Umbilical cord (tissue), 2 donors: ENCODE measurements around the gene BANK1. TPM values are rescaled to one million over a fixed set of nuclear protein-coding genes. Genes with fewer than 3 reads are reported as not detected.

Experiments used
- DNase-seq: peaks from one replicate; pipeline ENCODE4 v3.0.0-alpha.2; 2015; ENCODE audit warnings: low spot score
- total RNA-seq: library from RNA; depleted of rRNA; stranded (reverse); fragments of >200 nt; gene quantifications from one replicate; pipeline ENCODE4 v1.2.3, GENCODE V29; 2014; ENCODE audit warnings: low replicate concordance; ENCODE audit not compliant: insufficient read depth

The BANK1 gene
- total RNA-seq, 1 donor from 2014 or later = 15.9 TPM

DNA sequence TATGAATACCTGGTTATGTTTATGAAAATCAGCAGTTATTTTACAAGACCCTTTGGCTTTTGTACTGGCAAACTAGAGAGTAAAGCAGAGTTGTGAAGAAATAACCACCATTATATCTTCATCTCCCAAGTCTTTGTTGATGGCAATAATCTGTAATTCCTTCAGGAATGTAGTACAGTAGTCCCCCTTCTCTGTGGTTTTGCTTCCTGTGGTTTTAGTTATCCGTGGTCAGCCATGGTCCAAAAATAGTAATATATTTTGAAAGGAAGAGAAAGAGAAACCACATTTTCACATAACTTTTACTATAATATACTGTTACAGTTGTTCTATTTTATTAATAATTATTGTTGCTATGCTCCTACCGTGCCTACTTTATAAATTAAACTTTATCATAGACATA is 27.8 kb downstream of the BANK1 start:
- no peak for DNase-seq

DNA sequence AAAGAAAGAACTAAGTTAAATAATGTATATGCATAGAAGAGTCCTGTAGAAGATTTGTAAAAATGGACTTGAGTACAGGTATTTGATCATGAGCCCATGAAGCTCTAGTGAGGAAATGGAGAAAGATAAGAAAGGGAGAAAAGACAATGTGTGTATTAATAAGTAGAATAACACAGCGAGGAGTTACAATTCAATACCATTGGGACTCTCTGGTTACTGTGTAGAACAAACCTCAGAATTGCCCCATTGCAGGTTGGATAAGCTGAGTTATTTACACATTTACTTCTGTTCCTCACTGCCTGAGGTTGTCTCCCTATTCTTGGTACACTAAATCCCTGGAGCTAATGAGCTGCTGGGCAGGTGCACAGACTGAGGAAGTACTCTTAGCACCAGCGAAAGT is 33.3 kb downstream of the BANK1 start:
- DNase-seq = no peak

DNA sequence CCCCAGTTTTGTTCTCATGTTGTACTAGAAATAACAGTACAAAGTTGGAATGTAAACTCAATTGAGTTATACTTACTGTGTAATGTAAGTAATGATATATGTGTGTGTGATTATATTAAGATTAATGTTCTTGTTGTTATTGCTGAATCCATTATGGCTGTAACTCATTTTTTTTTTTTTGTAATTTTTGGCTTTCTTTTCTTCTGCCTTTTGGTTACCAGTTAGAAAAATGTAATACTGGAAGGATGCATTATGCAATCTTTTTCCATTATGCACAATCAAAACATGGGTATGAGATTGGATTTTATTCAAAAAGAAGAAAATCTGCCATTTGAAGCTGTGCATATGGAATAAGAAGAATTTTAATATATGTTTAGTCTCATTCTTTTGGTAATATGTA is 34.0 kb downstream of the BANK1 start:
- DNase-seq = no peak

DNA sequence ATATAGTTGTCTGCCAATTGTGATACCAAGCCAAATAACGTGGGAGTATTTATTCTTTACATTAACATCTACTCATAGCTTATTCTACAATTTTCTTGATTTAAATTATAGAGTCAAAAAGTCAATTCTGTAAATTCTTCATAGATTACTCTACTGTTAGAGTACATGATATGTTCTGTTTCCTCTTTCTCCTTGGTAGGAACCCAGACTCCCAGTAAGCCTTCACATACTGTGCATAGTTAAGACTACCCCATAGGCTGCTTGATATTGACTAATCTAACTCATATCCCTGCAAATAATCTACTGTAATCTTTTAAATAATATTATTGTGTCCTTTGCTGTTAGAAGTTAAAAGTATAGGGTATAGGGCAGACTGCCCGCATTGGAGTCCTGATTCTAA is 35.4 kb downstream of the BANK1 start:
- DNase-seq = no peak

DNA sequence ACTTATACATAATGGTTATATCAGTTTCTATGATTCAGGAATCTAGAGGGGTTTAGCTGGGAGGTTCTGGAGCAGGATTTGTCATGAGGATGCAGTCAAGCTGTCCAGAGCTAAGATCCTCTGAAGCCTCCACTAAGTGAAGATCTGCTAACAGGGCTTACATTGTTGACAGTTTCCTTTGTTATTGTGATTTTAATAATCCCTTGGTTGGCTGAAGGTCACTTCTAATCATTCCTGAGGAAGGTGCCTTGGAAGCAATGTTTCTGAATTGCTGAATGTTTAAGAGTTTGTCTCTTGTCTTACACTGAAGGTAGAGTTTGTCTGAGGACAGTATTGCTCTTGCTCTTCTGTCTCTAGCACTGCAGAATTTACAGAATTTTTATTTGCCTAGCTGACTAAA is 41.3 kb downstream of the BANK1 start:
- DNase-seq = no peak

DNA sequence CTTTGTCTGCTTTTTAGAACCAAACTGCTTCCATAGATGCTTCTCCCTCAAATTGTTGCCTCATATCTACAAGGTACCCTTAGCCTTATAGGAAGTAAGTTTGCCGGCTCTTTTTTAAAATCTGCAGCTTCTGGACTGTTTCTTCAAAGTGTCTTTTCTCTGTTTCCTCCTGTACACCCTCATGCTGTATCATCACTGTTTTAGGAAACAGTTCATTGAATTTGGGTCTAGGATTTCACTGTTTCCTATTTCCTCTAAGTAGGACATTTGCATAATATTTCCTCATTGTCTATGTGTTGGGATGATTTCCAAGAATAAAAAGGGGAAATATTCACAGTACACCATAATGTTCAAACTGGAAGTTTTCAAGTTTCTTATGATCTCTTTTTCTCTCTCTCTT is 43.0 kb downstream of the BANK1 start:
- no peak for DNase-seq

DNA sequence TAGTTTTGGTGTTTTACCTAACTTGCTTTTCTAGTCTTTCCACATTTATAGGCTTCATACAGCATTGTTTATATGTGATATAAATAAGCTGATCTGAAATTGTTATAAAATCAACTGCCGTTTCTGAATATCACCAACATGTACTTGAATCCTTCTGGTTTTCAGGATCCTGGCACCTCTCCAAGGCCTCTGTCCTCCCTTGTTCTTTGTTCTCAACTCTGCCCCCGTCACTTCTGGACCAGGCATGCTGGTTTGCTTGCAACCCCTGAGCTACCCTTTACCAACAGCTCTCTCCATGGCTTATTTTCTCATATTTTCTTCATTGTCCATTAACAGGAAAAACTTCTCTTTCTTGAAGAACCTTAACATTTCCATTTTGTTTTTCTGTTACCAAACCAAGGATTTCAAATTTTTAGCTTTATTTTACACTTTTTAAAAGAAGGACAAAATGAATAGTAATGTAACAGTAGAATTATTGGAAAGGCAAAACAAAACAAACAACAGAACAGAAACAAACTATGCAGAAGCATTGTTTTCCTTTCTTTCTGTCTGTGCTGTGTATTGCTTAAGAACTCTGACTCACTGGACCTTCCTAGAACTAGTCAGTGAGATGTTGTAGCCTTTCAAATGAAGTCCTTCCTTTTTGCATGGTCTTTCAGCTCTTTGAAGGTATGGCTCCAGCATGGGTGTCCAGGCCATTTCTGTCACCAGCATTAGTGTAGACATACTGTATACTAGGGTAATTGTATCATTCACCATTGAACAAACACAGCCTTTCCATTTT is 44.8 kb downstream of the BANK1 start:
- DNase-seq = no peak

DNA sequence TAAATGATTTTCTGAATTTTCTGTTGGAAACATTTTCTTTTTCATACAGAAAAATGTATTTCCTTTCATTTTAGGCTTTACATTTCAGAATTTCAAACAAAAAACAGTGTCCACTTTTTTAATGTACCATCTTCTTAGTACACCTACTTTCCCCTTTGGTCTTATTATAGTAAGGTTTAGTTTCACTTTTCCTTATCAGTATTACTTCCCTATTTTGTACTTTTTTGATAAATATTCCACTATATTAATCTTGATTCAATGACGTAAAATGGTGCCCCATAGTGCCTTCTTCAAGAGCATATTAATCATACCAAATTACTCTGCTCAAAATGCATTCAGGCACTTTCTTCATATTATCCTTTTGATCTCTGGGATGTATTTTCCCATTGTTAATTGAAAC is 52.5 kb downstream of the BANK1 start:
- no peak for DNase-seq

DNA sequence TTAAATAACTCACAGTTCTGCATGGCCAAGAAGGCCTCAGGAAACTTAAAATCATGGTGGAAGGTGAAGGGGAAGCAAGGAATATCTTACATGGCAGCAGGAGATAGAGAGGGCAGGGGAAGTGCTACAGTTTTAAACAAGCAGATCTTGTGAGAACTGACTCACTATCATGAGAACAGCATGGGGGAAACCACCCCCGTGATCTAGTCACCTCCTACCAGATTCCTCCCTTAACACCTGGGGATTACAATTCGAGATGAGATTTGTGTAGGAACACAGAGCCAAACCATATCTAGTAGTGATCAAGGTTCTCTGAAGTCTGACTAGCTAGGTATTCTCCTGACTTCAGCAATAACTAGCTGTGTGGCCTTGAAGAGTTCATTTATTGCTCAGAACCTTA is 56.0 kb downstream of the BANK1 start:
- no peak for DNase-seq

DNA sequence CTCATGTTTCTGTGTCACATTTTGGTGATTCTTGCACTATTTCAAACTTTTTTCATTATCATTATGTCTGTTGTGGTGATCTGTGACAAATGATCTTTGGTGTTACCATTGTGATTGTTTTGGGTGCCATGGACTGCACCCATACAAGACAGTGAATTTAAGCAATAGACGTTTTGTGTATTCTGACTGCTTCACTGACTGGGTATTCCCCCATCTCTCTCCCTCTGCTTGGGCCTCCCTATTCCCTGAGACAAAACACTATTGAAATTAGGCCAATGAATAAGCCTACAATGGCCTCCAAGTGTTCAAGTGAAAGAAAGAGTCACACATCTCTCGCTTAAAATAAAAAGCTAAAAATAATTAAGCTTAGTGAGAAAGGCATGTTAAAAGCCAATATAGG is 60.2 kb downstream of the BANK1 start:
- no peak for DNase-seq

DNA sequence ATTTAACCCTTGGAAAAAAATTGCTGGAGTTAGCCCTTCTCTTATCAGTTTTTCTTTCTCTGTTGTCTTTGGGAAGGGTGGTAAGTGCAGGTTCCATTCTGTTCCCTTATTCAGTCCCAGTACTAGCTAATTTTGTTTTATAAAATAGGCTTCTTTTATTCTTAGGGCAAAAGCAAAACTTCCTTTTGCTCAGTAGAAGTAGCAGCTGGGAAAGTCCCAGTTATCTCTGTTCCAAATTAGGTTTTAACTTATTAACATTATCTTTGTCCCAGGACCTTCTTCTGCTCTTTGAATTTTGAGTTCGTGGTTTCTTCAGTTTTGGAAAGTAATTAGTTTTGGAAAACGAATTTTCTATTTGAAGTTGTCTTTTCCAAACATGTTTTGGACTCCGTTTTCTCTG is 61.1 kb downstream of the BANK1 start:
- DNase-seq = no peak

DNA sequence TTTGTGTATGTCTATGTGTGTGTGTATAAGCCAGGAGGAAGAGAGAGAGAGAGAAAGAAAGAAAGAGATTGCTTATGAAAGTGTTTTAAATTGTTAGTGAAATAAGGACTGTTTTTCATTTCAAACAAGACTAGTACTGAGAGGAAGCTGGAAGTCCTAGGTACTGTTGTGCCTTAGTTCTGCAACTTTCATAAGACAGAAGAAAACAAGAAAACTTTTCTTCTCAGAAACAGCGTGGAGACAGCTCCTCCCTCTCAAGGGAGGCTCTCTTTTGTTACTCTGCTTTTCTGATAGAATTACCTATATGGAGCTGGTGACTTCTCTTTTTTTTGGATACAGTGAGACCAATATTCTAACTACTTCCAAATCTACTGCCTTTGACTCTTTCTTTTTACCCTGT is 62.5 kb downstream of the BANK1 start:
- DNase-seq = no peak

DNA sequence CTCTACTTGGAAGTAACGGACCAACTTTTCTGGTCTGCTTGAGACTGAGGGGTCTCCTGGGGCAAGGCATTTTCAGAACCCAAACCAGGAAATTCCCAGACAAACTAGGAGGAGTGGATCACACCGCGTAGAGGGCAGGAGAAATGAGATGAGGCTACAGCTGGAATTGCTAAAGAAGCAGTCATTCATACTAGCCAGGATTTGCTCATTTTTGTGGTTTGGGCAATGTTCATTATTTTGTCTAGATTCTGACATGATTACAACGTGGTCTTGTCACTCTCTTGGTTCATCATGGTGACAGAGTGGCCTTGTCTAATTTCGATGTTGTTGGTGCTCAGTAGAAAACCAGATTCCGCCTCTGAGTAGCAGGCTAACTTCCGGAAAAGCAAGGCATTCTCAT is 63.2 kb downstream of the BANK1 start:
- DNase-seq = no peak

DNA sequence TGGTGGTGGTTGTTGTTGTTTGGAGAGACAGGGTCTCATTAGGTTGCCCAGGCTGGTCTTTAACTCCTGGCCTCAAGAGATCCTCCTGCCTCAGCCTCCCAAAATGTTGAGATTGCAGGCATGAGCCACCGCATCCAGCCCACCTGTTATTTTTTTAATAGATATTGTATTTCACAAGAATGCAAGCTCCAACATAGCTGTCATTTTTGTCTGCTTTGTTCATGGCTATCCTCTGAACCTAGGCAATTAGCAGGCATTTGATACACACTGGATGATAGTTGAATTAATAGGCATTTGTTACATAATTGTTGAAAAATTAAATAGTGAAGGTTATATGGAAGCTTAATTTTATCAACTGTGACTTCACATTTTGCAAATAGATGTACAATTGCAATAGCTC is 64.7 kb downstream of the BANK1 start:
- DNase-seq = no peak

DNA sequence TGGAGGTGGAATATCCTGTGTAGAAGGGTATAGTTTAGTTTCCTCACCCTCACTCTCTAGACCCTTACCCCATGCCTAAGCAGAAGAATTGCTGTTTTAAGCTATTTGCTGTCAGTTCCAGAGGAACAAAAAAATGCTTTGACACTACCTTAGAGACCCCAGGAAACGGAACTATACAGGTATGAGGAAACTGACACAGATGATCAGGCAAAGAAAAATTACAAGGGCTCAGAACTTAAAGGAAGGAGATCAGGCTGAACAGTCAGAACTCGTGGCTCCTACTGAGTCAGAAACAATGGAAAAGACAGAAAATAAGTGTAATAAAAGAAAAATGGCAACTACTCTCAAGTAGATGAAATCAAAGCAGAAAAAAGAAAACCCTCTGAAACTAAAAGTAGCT is 65.6 kb downstream of the BANK1 start:
- DNase-seq = no peak

DNA sequence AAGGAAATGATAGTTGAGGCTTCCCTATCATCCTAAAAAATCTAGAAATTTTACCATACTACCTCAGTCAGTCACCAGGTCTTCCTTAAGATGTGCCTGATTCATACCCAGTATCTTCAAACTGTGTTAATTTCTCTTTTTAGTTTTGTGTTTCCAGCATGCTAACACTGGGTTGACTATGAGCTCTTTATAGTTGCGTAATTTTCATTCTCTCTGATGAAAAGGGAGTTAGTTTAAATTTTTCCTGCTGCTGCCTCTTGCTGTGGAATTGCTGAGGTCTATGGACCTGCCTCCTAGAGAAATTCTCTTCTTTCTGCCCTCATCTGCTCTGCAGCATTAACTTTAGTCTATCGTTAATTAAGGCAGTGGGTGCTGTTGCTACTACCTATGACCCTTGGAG is 66.6 kb downstream of the BANK1 start:
- no peak for DNase-seq

DNA sequence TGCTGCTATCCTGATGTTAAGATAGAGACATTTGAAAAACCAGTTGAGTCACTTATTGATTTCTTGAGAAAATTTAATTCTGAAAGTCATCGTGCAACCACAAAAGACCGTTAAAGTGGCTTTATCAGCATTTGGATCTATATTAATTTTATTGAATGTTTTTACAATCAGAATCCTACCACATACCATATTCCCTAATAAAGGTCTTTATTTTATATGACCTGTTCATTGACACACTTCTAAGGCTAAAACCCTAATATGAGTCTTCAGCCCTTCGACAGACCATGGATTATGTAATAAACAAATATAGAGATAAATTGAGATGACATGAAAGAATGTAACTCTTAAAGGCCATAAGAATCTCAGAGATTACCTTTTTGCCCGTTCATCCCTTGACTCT is 68.1 kb downstream of the BANK1 start:
- no peak for DNase-seq

DNA sequence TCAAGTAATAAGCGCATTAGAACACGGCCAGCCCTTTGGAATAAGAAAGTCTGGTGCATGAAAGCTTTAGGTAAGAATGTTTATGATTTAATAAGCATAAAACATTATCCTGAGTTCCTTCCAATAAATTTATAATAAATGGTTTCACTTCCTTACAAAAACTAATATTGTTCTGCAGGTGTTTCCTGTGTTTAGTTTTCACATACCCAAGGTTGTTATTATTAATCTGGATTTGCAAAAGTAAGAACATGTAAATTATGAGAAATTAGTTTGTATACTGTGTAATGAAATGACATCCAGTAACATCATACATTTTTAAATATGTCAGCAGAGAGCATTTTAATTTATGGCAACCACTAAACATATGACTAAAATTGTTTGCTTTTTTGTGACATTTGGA is 72.1 kb downstream of the BANK1 start:
- DNase-seq = no peak

DNA sequence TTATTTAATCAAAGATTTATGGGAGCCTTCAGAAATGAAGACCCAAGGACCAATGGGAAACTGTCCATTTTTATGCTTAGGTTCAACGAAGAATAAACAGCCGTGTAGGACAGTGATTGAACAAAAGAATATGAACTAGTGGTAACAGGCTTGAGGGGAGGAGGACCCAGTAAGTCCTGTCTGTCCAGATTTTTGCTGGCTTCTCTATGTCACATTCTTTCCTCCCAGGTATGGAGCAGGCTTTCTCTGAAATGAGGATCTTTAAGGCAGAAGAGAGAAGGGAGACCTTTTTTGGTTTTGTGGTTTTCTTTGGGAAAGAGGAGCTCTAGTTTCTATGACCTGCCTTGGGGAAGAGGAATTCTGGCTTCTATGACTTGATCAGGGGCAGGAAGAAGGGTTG is 74.1 kb downstream of the BANK1 start:
- no peak for DNase-seq

DNA sequence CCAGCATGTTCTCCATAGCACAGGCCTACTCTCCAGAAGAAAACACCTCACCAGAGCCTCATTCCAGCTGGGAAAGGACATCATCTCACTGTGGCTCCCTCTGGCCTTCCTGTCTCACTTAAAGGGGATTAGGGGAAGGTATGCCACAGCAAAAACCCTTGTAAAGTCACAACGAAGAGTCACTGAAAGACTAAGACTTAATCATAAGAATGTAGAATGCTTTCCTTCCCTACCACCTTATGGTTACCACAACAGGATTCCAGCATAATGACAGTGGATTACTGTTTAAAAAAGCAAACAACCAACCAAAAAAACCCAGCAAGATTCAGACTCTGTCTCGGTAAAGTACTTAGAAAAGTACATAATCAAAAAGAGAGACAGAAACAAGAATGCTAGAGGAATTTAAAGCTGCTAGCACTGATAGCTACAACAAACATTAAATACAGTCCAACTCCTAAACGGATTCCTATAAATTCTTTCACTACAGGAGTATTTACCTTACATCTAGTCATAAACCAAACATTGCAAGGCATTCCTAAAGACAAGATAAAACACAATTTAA is 75.1 kb downstream of the BANK1 start:
- no peak for DNase-seq

DNA sequence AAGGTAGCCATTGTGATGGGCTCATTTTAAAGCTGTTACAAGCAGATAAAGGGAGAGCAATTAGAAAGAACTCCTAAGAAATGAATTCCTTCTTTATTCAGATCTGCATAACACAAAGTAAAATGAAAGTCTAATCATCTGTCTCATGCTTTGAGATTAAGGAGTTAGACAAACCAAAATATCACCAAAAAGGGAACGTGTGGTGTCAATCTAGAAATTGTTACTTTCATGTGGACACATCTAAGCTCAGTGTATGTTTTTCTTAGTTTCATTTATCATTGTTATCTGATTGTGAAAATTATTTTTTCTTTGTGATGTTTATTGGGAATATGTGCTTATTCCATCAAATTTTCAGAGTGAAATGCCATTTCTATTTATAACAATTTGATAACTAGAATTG is 80.3 kb downstream of the BANK1 start:
- no peak for DNase-seq

DNA sequence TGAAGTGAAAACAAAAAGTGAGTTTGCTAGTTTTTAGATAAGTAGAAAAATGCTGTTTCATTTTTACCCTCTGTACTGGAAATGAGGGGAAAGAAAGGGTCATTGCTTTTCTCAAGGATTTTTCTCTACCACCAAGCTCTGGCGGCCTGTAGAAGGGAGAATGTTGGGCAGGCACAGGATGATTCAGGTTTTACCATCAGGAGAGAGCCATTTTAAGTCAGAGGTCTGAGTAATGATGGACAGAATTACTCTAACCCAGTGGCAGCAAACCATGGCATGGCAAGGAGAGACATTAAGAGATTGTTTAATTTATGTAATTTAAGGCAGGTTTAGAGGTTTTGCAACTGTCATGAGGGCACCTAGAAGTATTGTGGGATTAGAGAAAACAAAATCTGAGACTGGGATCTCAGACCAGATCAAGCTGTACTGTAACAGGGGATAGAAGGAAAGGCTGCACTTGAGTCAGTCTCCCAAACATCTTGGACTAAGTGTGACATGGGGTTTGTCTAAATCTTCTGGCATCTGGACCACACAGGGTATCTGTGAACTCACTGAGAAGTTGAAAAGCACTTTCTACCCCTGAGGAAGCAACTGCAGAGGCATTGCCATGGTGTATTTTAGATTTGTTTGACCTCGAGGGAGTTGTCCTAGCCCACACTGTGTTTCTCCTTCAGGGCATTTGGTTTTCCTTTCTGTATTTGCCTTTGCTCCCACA is 81.6 kb downstream of the BANK1 start:
- no peak for DNase-seq

DNA sequence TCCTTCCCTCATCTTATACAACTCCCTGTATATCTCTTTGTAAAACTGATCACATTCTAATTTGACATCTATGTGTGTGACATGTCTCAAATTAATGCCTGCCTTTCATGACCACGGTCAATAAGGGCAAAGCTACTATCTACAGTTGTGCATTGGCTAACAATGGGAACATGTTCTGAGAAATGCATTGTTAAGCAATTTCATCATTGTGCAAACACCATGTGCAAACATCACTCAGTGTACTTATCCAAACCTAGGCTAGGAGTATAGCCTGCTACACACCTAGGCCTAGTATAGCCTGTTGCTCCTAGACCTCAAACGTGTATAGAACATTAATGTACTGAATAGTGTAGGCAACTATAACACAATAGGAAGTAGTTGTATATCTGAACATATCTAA is 95.0 kb downstream of the BANK1 start:
- DNase-seq = no peak
